IPS-NIHi7 (cell line): Measurements from ENCODE around the gene ZNF474.
"Not testable (repeated sequence)": the region's sequence is repeated elsewhere in the genome, so short reads cannot be mapped to it uniquely, and the experiment has no call there.

ENCODE experiments used
- DNase-seq: peaks from one replicate; pipeline ENCODE4 v3.0.0; 2012; ENCODE audit warnings: mixed read lengths; ENCODE audit errors: extremely low spot score

The ZNF474 gene

DNA sequence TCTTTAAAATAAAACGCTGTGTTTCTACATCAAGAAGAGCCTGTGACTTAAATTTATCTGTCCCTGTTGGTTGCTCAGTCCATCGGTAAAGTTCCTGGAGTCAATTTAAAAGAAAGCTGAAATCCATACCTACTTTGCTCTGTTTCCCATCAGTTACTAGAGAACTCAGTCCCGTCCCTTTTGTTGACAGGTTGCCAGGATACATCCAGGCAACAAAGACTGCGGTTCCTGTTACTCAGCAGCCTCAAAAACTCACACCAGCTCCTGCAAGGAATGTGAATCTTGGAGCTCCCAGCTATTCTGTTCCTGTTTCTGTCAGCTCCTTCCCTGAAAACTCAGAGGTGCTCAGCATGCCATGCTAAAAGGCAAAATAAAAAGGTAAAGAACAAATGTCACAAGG lies at the start of gene ZNF474:
Gene ZNF474 (plus strand): TSS at position 241 of the 400 bp plus-strand sequence. CDS start 22,445 bp downstream, outside the sequence.
- peak; percentile 67 for DNase-seq

DNA sequence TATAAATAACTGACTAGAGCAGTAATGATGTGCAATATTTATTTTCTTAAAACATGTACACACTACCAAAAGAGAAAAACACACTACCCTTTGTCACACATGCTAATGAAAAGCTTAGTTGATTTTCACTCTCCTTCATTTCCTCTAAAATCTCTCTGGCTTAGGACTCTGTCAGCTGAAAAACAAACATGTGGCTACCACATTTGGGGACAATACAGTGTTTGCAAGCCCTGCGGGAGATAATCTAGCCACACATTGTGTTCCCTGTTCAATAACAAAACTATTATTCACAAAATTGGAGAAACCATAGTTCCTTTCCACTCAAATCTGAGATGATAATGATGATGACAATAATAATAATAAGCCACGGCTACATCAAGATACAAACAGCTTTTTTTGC lies 47.8 kb upstream of the ZNF474 start:
- DNase-seq = no peak

DNA sequence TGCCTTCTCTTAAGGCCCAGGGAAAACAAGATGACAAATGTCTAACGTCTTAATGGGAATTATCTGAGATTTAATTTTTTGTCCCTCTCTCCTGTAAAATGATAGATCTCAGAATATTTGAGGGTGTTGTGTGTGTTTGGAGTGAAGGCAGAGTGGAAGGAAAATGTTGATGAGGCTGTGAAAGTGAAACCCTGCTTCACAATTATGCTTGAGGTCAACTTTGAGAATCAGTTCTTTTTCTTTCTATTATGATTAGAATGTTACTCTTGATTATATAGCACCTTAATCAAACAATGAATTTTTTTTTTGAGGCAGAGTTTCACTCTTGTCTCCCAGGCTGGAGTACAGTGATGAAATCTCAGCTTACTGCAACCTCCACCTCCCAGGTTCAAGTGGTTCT lies 45.8 kb upstream of the ZNF474 start:
- no peak for DNase-seq

DNA sequence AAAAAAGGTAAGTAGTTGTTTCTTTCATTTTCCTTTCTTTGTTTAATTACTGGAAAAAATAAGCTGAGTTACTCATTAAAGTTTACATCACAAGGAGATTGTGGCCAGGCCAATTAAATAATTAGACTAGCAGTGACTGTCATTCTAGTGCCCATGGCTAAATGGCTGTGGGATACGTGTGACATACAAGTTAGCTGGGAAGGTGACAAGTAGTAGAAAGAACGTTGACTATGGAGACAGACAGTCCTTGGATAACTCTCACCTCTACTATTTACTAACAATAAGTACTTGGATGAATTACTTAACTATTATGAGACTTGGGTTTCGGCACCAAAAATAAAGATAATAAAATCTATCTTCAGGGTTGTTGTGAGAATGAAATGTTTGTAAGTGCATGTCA lies 44.3 kb upstream of the ZNF474 start:
- no peak for DNase-seq

DNA sequence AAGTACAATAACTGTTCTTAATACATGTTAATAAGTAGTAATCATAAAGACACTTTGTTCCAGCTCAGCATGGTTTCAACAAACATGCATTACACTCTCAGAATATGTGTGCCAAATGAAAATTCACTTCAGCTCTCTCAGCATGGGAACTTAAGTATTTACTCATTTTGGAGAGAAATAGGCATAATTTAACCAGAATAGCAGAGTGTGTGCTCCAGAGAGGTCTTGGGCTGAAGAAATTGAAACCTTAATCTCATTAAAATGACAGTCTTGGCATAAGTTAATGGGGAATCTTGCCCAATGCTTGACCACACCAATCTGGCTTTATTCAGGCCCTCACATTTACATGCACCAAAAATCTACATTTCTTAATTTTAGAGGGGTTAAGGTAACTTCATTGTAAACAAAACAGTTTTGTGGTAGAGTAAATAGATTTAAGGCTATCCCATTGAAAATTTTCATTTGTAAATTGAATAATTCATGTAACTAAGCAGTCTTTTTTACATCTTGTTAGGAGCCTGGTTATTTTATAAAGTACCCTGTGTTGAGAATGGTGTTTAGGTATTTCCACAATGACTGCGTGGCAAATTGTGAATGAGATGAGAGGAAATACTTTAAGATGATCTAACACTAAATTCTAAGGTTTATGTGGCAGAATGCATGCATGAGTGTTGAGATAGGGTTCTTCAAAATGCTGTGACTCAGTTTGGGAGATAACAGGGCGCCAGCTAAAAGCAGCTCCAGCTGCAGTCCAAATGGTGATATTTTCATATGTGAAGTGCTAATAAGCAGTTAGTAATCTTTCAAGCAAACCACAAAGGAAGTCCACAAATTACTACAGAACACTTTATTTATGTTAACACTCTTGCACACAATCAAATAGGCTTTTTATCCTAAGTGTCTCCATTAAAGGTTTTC lies 40.0 kb upstream of the ZNF474 start:
- DNase-seq = no peak

DNA sequence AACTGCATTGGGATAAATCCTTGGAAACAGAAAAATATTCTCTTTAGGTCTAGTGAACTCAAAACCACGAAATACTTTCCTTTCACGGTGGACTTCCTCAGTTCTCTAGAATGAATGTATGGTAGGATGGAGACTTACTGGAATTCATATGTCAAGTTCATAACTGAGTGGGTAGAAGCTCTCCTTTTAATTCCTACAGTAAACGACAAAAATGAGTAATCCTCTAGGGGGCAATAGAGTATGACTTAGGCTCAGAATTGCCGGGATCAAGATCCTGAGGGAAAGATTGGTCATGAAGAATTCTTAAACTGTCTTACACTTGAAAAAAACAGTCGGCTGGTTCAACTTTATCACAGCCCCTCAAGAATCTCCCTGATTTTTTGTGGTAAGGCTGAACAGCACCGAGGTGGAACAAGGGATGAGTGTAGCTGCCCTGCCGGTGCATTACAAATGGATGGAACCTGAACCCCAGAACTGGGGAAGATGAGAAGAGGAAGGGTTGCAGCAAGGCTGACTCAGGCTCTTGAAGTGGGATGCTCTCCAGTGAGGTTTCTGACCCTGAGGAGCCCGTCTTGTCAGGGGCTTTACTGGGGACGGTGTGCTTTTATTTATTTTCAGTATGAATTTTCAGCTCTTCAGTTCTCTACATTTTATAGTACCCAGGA lies 37.3 kb upstream of the ZNF474 start:
- DNase-seq = peak; percentile 43

DNA sequence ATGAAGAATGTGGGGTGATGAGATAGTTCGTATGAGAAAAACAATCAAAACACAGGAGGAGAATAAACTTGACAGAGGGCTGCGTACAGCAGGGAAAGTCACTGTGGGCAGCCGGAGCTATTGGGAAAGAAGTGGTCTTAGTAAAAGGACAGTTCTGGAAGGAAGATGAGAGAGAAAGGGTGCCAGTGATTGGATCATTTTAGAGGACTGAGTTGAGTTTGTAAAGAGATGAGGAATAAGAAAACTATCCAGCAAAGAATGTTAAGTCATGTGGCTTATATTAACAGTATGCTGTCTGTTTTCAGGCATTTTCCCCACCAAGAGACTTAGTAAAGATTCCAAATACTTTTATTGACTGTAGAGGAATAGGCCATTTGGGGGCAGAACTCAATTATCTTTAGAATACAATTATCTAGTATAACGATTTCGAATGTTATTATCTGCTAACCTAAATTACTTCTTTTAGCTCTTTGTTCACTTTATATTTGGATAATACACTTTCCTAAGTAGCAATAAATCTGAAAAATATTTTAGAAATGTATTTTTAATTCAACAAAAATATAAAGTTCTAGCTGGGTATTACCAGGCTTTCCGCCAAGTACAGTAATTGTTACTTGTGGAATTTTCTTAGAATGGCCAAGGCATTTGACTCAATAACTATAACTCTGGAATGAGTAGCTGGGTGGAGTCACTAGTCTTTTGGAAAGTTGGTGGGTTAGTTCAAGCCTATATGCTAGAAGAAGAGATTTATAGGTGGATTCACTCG lies 35.7 kb upstream of the ZNF474 start:
- no peak for DNase-seq

DNA sequence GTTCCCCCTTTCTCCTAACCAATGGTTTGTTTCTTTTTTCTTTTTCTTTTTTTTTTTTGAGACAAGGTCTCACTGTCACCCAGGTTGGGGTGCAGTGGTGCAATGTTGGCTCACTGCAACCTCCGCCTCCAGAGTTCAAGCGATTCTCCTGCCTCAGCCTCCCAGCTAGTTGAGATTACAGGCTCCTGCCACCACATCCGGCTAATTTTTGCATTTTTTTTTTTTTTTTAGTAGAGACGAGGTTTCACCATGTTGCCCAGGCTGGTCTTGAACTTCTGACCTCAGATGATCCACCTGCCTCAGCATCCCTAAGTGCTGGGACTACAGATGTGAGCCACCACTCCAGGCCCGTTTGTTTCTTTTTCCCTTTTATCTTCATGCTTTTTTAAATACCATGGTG lies 35.1 kb upstream of the ZNF474 start:
- DNase-seq = not testable (repeated sequence)

DNA sequence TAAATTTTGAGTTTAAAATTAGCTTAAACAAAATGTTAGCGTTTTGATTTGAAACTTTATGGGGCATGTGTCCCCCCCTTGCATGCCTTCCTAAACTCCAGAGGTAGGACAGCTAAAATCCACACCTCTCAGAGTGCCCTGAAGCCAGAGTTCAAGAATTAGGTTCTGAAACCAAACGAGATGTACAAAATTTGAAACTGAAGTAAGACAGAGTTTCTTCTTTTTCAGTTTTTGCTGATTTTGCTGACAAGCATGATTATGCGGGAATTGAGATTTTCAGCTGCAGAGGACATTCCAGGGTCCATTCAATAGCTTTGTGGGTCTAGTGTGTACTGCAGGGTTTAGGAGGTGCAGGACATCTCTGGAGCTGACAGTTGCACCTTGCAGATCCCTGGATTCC lies 34.2 kb upstream of the ZNF474 start:
- DNase-seq = no peak

DNA sequence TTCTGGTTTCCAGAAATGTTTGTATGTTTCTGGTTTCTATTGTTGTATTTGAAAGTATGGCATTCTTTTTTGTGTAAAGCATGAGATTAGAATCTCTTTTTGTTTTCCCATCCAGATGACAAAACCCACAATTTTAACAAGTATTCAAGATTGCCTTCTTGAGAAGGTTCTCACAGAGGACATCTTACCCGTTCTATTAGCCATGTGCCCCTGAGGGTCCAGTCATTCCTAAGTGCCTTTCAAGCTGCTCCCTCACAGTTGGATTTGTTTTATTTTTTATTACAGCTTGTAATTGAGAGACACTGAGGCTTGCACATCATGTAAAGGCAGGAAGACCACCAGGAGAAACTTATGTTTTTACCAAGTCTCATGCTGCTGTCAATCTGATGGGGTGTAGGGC lies 32.0 kb upstream of the ZNF474 start:
- no peak for DNase-seq

DNA sequence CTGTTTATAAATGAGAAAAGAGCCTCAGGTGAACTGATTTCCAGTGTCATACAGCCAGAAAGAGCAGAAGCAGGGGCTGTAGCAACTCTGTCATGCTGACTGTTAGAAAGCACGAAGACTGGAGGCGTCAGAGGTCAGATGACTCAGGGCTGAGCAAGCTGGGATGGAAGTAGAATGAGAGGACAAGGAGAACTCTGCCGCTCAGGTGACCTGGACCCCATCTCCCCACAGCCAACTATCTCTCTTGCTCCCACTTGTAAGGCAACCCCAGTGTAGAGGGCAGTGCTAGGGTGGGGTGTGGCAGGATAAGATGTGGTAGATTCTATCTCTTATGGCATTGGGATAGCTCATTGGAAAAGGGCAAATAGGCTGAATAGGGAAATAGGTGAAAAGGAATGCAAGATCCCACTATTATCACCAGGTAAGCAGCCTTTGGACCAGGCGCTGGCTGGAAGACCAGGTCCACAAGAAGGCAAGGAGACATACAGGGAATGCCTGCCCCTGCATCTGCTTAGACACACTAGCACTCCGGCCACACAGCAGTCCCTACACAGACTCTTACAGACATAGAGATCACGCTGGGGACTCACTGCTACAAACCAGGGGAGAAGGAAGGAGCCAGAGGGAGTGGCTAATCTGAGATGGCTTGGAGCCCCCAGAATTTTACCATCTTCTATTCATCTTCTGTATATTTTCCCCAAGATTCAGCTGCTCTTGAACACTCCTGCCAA lies 30.1 kb upstream of the ZNF474 start:
- no peak for DNase-seq

DNA sequence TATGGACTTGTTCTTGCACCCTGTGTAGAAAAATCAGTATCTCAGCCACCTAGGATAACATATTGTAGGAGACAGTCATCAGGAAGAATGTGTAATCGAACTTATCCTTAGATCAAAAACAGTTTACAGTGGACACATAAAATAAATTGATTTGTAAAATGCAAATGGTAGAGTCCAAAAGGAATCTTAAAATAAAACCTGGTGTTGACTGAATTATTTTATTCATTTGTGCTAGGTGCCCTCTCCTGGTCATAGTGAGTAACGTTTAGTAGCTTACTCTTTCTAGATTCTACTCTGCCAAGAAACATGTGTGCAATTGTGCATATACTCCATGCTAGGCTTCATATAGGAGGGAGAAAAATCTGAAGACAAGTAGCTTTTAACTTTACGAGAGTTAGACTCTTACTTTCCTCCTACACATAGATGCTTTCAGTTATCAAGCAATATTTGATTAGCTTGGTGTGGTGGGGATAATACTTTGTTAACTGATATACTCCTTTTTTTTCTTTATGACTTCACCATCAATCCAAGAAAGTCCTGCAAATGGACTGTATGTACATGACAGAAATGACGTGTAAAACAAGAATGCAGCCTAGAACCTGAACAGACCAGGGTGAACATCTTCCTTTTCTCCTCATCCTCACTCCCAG lies 27.6 kb upstream of the ZNF474 start:
- no peak for DNase-seq

DNA sequence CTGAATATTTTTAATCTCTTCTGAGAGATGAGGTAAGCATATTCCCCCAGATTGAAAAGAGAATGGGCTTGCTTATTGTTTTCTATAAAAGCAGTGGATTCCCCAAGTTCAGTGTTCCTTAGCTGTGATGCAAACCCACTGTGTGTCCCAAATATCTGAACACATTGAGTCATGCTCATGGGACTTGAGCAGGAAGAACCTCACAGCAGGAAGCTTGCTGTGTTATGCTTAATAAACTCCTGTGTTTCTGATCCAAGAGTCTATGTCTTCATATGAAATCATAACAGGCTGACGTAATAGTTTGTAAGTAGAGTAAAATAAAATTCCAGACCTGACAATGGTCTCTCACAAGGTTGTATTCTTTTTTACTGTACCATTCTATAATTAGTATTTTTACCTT lies 26.5 kb upstream of the ZNF474 start:
- DNase-seq = no peak

DNA sequence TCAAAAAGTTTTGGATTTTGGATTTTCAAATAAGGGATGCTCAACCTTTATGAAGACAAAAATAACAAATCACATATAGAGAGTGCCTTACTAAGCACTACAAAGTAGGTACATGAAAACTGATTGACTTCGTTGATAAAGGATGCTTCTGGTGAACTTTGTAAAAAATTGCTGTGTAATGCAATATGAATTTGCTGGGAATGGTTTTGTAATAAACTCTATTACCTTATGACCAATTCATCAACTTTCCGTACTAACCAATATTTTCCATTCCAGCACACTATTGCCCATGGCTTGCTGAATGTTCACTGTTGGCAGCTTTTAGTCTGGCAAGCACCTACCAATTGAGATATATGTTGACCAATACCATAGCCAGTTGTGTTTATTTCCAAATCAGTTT lies 23.4 kb upstream of the ZNF474 start:
- no peak for DNase-seq

DNA sequence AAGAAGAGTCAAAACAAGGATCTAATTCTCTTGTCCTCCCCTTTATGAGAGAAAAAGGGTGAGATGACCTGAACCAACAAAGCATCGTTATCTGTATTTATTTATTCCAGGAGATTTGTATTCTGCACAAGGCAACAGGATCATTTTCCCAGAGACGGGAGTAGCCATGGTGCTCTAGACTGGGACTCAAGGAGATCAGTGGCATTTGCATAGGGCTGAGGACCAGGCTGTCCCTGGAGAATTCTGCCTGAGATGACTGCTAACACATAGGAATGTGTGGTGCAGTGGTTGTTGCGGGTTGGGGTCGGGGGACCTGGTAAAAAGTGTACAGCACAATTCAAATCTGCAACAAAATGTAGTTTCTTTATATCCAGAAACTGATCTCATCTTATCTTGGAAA lies 22.3 kb upstream of the ZNF474 start:
- DNase-seq = no peak

DNA sequence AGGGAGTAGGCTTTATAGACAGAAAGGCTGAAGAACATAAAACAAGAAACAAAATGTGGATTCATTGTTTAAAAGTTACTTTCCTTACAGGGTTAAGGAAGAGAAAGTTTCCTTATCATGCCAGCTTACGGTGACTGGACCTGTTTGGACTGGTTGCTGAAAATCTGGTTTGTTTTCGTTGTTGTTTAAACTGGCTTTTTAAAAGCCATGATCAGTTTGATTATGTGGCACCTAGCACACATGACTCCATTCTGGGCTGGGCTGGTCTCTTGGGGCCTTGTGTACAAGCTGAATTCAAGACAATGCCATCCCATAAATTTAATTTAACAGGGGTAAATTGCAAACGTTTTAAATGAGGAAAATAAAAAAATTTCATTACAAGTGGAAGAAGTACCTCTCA lies 18.4 kb upstream of the ZNF474 start:
- DNase-seq = no peak

DNA sequence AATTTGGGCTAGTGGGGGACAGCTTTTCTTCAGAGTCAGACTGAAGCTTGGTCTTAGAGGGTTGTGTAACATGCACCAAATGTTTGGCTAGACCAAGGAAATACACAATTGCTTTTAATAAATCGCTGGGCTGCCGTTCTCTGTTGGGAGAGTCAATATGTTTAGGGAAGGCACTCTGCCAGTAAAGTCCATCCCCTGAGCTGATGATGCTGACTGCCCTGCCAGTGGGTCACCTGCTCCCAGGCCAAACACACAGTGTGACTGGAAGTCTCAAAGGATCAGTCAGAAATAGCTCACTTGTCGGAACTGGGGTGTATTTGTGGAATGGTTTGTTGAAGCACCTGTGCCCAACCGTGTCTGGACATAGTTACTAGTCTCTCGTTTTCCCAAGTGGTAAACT lies 17.9 kb upstream of the ZNF474 start:
- no peak for DNase-seq

DNA sequence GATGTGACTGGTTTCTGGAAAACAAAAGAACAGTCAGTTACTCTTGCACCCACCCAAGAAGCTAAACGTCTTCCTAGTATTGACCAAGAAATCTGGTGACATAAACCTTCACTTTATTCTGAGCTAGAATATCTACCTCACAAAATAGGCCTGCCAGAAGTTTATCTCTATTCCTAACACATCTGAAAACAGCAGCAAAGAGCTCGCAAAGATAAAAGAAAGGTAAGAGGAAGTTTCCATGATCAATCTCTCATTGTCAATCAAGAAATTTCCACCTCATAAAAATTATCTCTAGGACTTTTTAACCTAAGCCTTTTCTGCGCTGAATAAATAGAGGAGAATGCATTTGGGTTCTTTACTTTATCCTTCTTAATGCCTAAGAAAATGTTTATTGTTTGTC lies 17.3 kb upstream of the ZNF474 start:
- no peak for DNase-seq

DNA sequence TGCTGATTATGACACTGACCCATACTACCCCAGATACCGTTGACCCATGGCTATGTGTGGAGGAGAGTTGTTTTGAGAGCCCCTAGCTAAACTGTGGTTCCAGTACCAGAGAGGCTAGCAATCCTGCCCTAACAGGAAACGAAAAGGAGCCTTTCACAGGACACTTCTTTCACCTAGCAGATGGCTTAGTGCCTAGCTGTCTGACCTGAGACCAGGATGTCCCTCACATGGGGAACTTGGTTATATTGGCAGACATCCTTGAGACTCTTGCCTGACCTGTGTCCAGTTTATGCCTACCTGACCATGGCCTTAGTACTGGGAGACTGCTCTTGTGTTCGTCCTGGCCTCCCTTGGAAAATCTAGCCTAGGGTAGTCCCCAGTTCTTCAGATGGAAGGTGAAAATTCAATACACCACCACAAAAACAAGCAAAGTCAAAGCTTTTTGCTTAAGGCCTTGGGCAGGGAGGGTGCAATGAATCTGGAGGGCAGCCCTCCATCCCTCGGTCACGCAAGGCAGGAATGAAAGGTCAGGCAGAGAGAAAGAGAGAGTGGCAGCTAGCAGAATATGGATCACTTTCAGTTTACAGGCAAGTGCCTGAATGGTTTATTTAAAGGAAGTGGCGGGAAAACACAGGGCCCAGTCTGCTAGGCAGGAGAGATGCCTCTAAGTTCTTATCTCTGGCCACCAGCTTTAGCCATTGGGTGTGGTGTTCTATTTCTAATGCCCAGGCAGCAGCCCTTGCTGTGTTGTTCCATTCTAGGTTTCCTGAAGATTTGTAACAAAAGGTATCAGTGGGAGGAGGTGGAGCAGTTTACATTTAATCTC lies 16.4 kb upstream of the ZNF474 start:
- no peak for DNase-seq

DNA sequence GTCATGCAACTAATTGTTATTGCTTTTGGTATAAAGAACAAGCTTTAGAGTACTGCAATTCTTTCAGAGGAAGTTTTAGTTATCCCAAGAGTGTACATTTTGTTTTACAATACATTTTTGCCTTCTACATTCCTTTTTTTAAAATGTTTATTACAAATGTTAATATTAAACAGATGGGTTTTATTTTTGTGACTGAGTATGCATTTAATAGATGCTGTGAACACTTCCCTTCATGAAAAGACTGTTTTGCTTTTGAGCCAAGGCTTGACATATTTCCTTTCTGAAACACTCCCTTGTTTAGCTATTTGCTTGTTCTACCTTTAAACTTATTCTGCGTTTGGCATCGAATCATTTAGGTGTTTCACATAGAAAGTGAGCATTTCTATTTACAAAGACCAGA lies 14.8 kb upstream of the ZNF474 start:
- no peak for DNase-seq
